ENCODE results near the gene CASKIN1.

GRCh38 chr16:2231016-2231931 is 34.9 kb upstream of the CASKIN1 start:
- no peak for TF ChIP-seq EZH2 (IDR thresholded peaks at IDR 0.05)
- TF ChIP-seq POLR2AphosphoS5 (IDR thresholded peaks at IDR 0.05; ENCODE audit: borderline replicate concordance, low read depth, low read length) = no peak
